ENCODE measurements around the gene INPP5E. TPM values are rescaled to one million over a fixed set of nuclear protein-coding genes. Genes with fewer than 3 reads are reported as not detected.

INPP5E gene
- total and polyA plus RNA-seq, 10 donors = 7.8 to 25.3 (median 17.3) TPM

DNA sequence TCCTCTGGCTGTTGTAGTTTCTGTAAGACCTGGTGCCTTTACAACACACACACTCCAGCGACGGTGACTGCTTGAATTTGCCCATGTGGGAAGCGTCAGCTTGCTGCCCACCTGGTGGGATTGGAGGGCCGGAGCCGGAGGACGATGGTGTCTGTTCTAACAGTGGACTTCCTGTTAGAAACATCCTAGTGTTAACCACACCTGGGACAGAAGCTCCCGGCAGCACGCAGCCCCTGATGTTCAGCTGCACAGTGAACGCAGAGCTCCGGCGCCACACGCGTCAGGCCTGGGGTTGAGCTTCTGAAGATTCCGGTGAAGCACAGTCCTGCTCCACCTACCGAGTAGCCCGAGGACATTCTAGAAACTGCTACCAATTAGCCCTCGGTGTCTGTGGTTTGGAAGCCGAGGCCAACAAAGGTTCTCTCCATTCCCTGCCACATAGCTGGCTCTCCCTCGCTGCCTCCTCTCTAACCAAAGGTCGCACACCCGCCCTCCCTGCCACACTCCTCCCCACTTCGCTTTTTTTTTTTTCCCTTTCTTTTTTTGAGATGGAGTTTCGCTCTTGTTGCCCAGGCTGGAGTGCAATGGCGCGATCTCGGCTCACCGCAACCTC, 14.8 kb downstream of the INPP5E start:
- no peak overlapping the region for H3K27ac ChIP-seq
- no peaks in the 10 kb centered on the region for H3K27me3 ChIP-seq (replicated peaks in 1 of 7)
- WGBS, 5 donors = 87 to 93% (median 89%) methylated on average over 20 to 27 of the region's 27 CpGs
- no peaks in the 10 kb centered on the region for H3K9me3 ChIP-seq
- no peak for DNase-seq
- no peak overlapping the region for H3K4me3 ChIP-seq
- TF ChIP-seq POLR2AphosphoS5 (IDR thresholded peaks at IDR 0.05) (peak in 1 of 3 donors; percentile 43), POLR2A (IDR thresholded peaks at IDR 0.05) (no peak)
- H3K36me3 ChIP-seq = peaks cover 3 to 94% (median 62%) of the 10 kb centered on the region in 6 donors
- H3K4me1 ChIP-seq = peaks cover 0 to 6% (median 0%) of the 10 kb centered on the region in 6 donors
- intact Hi-C loops (cut with DNase I; ENCODE audit: low total_unique reads) = no loop called here

DNA sequence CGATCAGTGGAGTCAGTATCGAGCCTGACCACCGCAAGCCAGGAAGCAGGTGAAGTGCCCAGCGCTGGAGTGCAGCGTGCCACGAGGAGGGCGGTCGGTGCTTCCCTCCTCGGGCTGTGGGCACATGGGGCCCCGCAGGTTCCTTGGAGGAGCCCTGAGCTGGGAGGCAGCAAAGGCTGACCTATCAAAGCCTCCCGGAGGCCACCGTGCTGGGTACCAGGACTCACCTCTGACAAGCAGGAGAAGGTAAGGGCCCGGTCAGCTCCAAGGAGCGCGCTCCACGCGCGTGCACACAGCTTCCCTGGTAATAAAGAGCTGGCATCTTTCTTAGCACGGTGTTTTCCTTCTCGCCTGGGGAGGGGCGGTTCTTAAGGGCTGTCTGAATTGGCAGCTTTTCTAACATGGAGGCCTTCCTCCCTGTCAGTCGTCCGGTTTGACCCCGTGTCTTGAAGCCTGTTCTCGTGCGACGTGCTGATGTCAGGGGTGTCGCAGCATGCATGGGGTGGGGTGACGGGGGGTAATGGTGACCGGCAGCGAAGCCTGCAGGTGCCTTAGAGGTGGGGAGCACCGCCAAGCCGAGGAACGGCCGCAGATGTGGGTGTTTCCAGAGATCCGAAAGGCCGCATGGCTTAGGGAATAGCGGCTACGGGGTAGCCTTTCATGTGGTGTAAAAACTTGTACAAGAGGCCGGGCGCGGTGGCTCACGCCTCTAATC, 16.1 kb downstream of the INPP5E start:
- Histone ChIP-seq H3K4me1 (no peaks in the 10 kb centered on the region), H3K27me3 (replicated peaks in 1 of 7) (no peaks in the 10 kb centered on the region), H3K36me3 (peaks cover 8 to 94% (median 65%) of the 10 kb centered on the region in 6 donors), H3K27ac (no peak overlapping the region), H3K4me3 (no peak overlapping the region), H3K9me3 (no peaks in the 10 kb centered on the region)
- no peak for DNase-seq
- peak in 1 of 3 donors; percentile 5 for TF ChIP-seq POLR2AphosphoS5 (IDR thresholded peaks at IDR 0.05)
- TF ChIP-seq, protein P1, sequence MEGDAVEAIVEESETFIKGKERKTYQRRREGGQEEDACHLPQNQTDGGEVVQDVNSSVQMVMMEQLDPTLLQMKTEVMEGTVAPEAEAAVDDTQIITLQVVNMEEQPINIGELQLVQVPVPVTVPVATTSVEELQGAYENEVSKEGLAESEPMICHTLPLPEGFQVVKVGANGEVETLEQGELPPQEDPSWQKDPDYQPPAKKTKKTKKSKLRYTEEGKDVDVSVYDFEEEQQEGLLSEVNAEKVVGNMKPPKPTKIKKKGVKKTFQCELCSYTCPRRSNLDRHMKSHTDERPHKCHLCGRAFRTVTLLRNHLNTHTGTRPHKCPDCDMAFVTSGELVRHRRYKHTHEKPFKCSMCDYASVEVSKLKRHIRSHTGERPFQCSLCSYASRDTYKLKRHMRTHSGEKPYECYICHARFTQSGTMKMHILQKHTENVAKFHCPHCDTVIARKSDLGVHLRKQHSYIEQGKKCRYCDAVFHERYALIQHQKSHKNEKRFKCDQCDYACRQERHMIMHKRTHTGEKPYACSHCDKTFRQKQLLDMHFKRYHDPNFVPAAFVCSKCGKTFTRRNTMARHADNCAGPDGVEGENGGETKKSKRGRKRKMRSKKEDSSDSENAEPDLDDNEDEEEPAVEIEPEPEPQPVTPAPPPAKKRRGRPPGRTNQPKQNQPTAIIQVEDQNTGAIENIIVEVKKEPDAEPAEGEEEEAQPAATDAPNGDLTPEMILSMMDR (IDR thresholded peaks at IDR 0.05 in 8 of 11, conservative IDR thresholded peaks at IDR 0.05 in 3 of 11) = no peak
- intact Hi-C loops (cut with DNase I; ENCODE audit: low total_unique reads) = no loop called here
- 93 to 97% (median 95%) methylated on average over 35 to 43 of the region's 43 CpGs for WGBS, 5 donors

- WGBS, 5 donors = 95 to 98% (median 96%) methylated on average over 25 to 26 of the region's 26 CpGs
- no peak overlapping the region for H3K4me3 ChIP-seq
- no peak overlapping the region for H3K27ac ChIP-seq
- DNase-seq = no peak
- no peaks in the 10 kb centered on the region for H3K27me3 ChIP-seq (replicated peaks in 1 of 7)
- H3K9me3 ChIP-seq = no peaks in the 10 kb centered on the region
- intact Hi-C loops (cut with DNase I; ENCODE audit: low total_unique reads) = no loop called here
- H3K36me3 ChIP-seq = peaks cover 8 to 94% (median 71%) of the 10 kb centered on the region in 6 donors
- H3K4me1 ChIP-seq = no peaks in the 10 kb centered on the region
- TF ChIP-seq, protein P1 (IDR thresholded peaks at IDR 0.05 in 8 of 11, conservative IDR thresholded peaks at IDR 0.05 in 3 of 11) = no peak
- TF ChIP-seq POLR2AphosphoS5 (IDR thresholded peaks at IDR 0.05) (no peak), POLR2A (IDR thresholded peaks at IDR 0.05) (no peak)
These were observed 16.8 kb downstream of the INPP5E start for GRCh38 chr9:136422876-136423275.

DNA sequence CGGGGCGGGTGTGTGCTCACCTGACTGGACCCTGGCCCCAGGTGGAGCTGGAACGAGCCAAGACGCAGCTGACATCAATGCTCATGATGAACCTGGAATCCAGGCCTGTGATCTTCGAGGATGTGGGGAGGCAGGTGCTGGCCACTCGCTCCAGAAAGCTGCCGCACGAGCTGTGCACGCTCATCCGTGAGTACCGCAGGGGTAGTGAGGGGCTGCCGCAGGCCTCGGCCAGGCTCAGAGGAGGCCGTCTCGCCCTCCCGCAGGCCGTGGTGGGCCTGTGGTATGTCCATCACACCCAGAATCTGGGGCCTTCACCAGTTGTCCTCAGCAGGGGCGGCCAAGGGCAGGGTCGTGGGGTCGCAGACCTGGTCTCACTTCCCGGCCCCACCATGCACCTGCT, 17.9 kb downstream of the INPP5E start:
- TF ChIP-seq POLR2AphosphoS5 (IDR thresholded peaks at IDR 0.05) = peak in 1 of 3 donors; percentile 59
- no peak for TF ChIP-seq POLR2A (IDR thresholded peaks at IDR 0.05)
- TF ChIP-seq, protein P1 (IDR thresholded peaks at IDR 0.05 in 8 of 11, conservative IDR thresholded peaks at IDR 0.05 in 3 of 11) = no peak
- DNase-seq = no peak
- no peak overlapping the region for H3K27ac ChIP-seq
- peaks cover 8 to 98% (median 82%) of the 10 kb centered on the region in 6 donors for H3K36me3 ChIP-seq
- WGBS, 5 donors = 89 to 96% (median 93%) methylated on average over 7 to 21 of the region's 21 CpGs
- no peaks in the 10 kb centered on the region for H3K9me3 ChIP-seq
- H3K27me3 ChIP-seq (replicated peaks in 1 of 7) = no peaks in the 10 kb centered on the region
- intact Hi-C loops (cut with DNase I; ENCODE audit: low total_unique reads) = no loop called here
- no peak overlapping the region for H3K4me3 ChIP-seq
- H3K4me1 ChIP-seq = no peaks in the 10 kb centered on the region
